UCSD-AML1 (cell line): Measurements from ENCODE around the gene SNCAIP.
"Not testable (repeated sequence)": the region's sequence is repeated elsewhere in the genome, so short reads cannot be mapped to it uniquely, and the experiment has no call there.

ENCODE experiments used
- DNase-seq: peaks from one replicate; lab custom pipeline; 2025; ENCODE audit not compliant: unreplicated experiment; lab: John Stamatoyannopoulos, UW

The SNCAIP gene

GRCh38 chr5:122356855-122357254 is 44.8 kb downstream of the SNCAIP start:
- DNase-seq = no peak

GRCh38 chr5:122358372-122358979 is 46.4 kb downstream of the SNCAIP start:
- no peak for DNase-seq

- no peak for DNase-seq
These were observed 50.3 kb downstream of the SNCAIP start for GRCh38 chr5:122362361-122362760.

- DNase-seq = no peak
These were observed 51.6 kb downstream of the SNCAIP start for GRCh38 chr5:122363623-122364022.

- DNase-seq = no peak
These were observed 54.5 kb downstream of the SNCAIP start for GRCh38 chr5:122366501-122366900.

GRCh38 chr5:122367456-122367855 is 55.4 kb downstream of the SNCAIP start:
- no peak for DNase-seq

- no peak for DNase-seq
These were observed 56.6 kb downstream of the SNCAIP start for GRCh38 chr5:122368510-122369251.

- no peak for DNase-seq
These were observed 57.3 kb downstream of the SNCAIP start for GRCh38 chr5:122369253-122369815.

GRCh38 chr5:122371511-122372151 is 59.6 kb downstream of the SNCAIP start:
- DNase-seq = no peak

- DNase-seq = no peak
These were observed 62.1 kb downstream of the SNCAIP start for GRCh38 chr5:122374110-122374509.

- DNase-seq = no peak
These were observed 63.8 kb downstream of the SNCAIP start for GRCh38 chr5:122375801-122376200.

- DNase-seq = no peak
These were observed 64.2 kb downstream of the SNCAIP start for GRCh38 chr5:122376250-122376649.

GRCh38 chr5:122377026-122377425 is 65.0 kb downstream of the SNCAIP start:
- no peak for DNase-seq

- DNase-seq = not testable (repeated sequence)
These were observed 70.9 kb downstream of the SNCAIP start for GRCh38 chr5:122382938-122383337.

GRCh38 chr5:122384739-122385235 is 72.8 kb downstream of the SNCAIP start:
- DNase-seq = no peak

- DNase-seq = no peak
These were observed 73.2 kb downstream of the SNCAIP start for GRCh38 chr5:122385286-122385685.

- DNase-seq = no peak
These were observed 73.8 kb downstream of the SNCAIP start for GRCh38 chr5:122385808-122386207.

- DNase-seq = no peak
These were observed 78.1 kb downstream of the SNCAIP start for GRCh38 chr5:122390154-122390553.

GRCh38 chr5:122390694-122391093 is 78.7 kb downstream of the SNCAIP start:
- no peak for DNase-seq

GRCh38 chr5:122391621-122392020 is 79.6 kb downstream of the SNCAIP start:
- no peak for DNase-seq

GRCh38 chr5:122392224-122392623 is 80.2 kb downstream of the SNCAIP start:
- no peak for DNase-seq

- no peak for DNase-seq
These were observed 80.8 kb downstream of the SNCAIP start for GRCh38 chr5:122392824-122393223.
